ENCODE data around the gene TAF1L. TPM values are rescaled to one million over a fixed set of nuclear protein-coding genes. Genes with fewer than 3 reads are reported as not detected.
"Not testable (repeated sequence)": the region's sequence is repeated elsewhere in the genome, so short reads cannot be mapped to it uniquely, and the experiment has no call there.

Gene TAF1L
- total RNA-seq, 2 donors from 2014 or later = not detected

GRCh38 chr9:32665101-32665500, 29.6 kb upstream of the TAF1L start:
- TF ChIP-seq POLR2A (IDR thresholded peaks at IDR 0.05) (no peak), CTCF (IDR thresholded peaks at IDR 0.05) (no peak)
- Histone ChIP-seq H3K36me3 (replicated peaks in 1 of 2; ENCODE audit: insufficient read depth in 1 of 2, low read depth in 2 of 2) (no peaks in the 10 kb centered on the region), H3K27ac (no peak overlapping the region), H3K4me3 (no peak overlapping the region), H3K9me3 (no peaks in the 10 kb centered on the region), H3K4me1 (no peaks in the 10 kb centered on the region), H3K27me3 (no peaks in the 10 kb centered on the region)
- 50 to 57% methylated on average over 3 of the region's 3 CpGs for WGBS, 2 donors
- ATAC-seq (no peak), DNase-seq (no peak)
- intact Hi-C loops (cut with DNase I) = no loop called here

- Histone ChIP-seq H3K27ac (no peak overlapping the region), H3K9me3 (no peaks in the 10 kb centered on the region), H3K4me3 (no peak overlapping the region), H3K4me1 (no peaks in the 10 kb centered on the region), H3K36me3 (replicated peaks in 1 of 2; ENCODE audit: insufficient read depth in 1 of 2, low read depth in 2 of 2) (no peaks in the 10 kb centered on the region), H3K27me3 (no peaks in the 10 kb centered on the region)
- no peak for ATAC-seq
- WGBS, 2 donors = 31 to 42% methylated on average over 3 of the region's 3 CpGs
- TF ChIP-seq POLR2A (IDR thresholded peaks at IDR 0.05) (no peak), CTCF (IDR thresholded peaks at IDR 0.05) (no peak)
- DNase-seq = no peak
- intact Hi-C loops (cut with DNase I) = no loop called here
Observed at GRCh38 chr9:32663741-32664140, 28.3 kb upstream of the TAF1L start.

GRCh38 chr9:32647671-32648070, 12.2 kb upstream of the TAF1L start:
- WGBS, 2 donors = 45 to 51% methylated on average over 2 of the region's 2 CpGs
- ATAC-seq (no peak), DNase-seq (no peak)
- TF ChIP-seq CTCF (IDR thresholded peaks at IDR 0.05) (no peak), POLR2A (IDR thresholded peaks at IDR 0.05) (no peak)
- Histone ChIP-seq H3K27ac (no peak overlapping the region), H3K36me3 (replicated peaks in 1 of 2; ENCODE audit: insufficient read depth in 1 of 2, low read depth in 2 of 2) (no peaks in the 10 kb centered on the region), H3K9me3 (peaks cover 0 to 4% (median 0%) of the 10 kb centered on the region in 3 donors), H3K4me3 (no peak overlapping the region), H3K4me1 (no peaks in the 10 kb centered on the region), H3K27me3 (no peaks in the 10 kb centered on the region)
- intact Hi-C loops (cut with DNase I) = no loop called here

GRCh38 chr9:32644698-32645097, 9.2 kb upstream of the TAF1L start:
- Histone ChIP-seq H3K27me3 (no peaks in the 10 kb centered on the region), H3K36me3 (replicated peaks in 1 of 2; ENCODE audit: insufficient read depth in 1 of 2, low read depth in 2 of 2) (no peaks in the 10 kb centered on the region), H3K9me3 (no peaks in the 10 kb centered on the region), H3K4me3 (no peak overlapping the region), H3K4me1 (no peaks in the 10 kb centered on the region), H3K27ac (no peak overlapping the region)
- no peak for ATAC-seq
- no peak for TF ChIP-seq POLR2A (IDR thresholded peaks at IDR 0.05)
- TF ChIP-seq CTCF (IDR thresholded peaks at IDR 0.05) = no peak
- intact Hi-C loops (cut with DNase I) = no loop called here
- DNase-seq = no peak
- 50 to 60% methylated on average over 2 of the region's 2 CpGs for WGBS, 2 donors

GRCh38 chr9:32633151-32633550, 2.3 kb downstream of the TAF1L start:
- H3K9me3 ChIP-seq; H3K4me1 ChIP-seq; H3K27me3 ChIP-seq; DNase-seq; intact Hi-C loops (cut with DNase I); H3K27ac ChIP-seq; H3K4me3 ChIP-seq; ATAC-seq; H3K36me3 ChIP-seq (replicated peaks in 1 of 2; ENCODE audit: insufficient read depth in 1 of 2, low read depth in 2 of 2): not testable (repeated sequence)
- 53 to 66% methylated on average over 5 of the region's 5 CpGs for WGBS, 2 donors
